ENCODE data around the gene AKAP12. TPM values are rescaled to one million over a fixed set of nuclear protein-coding genes. Genes with fewer than 3 reads are reported as not detected.

AKAP12 gene
- total RNA-seq, 1 experiment from 2014 or later = 109 TPM

GRCh38 chr6:151303231-151303630 lies 63.5 kb downstream of the AKAP12 start:
- Histone ChIP-seq H3K36me3 (ENCODE audit: low read depth, low read length) (no peaks in the 10 kb centered on the region), H2AFZ (ENCODE audit: low read length) (no peak overlapping the region)
- POLR2A ChIA-PET (ENCODE audit: unreplicated experiment) = no interaction called here

GRCh38 chr6:151306269-151306783 lies 66.6 kb downstream of the AKAP12 start:
- Histone ChIP-seq H3K4me1 (ENCODE audit: insufficient read depth, low read length) (no peaks in the 10 kb centered on the region), H4K20me1 (ENCODE audit: low read length) (no peaks in the 10 kb centered on the region), H3K27ac (ENCODE audit: low read length) (no peak overlapping the region), H3K9ac (ENCODE audit: low read length) (no peak overlapping the region), H3K79me2 (ENCODE audit: low read length) (no peaks in the 10 kb centered on the region), H3K27me3 (ENCODE audit: low read length) (no peaks in the 10 kb centered on the region), H3K36me3 (ENCODE audit: low read depth, low read length) (no peaks in the 10 kb centered on the region), H3K4me2 (ENCODE audit: low read length) (no peak overlapping the region), H3F3A (ENCODE audit: low read length, unreplicated experiment) (no peaks in the 10 kb centered on the region), H3K9me3 (ENCODE audit: low read length) (no peaks in the 10 kb centered on the region), H2AFZ (ENCODE audit: low read length) (no peak overlapping the region), H3K9me2 (replicated peaks; ENCODE audit: low read length) (no peaks in the 10 kb centered on the region), H3K4me3 (ENCODE audit: low read length) (no peak overlapping the region)
- intact Hi-C loops (cut with micrococcal nuclease) = no loop called here
- TF ChIP-seq EZH2 (IDR thresholded peaks at IDR 0.05; ENCODE audit: low read length, unreplicated experiment) (no peak), CTCF (conservative IDR thresholded peaks at IDR 0.05; ENCODE audit: low read depth, low read length) (no peak), EZH2phosphoT487 (IDR thresholded peaks at IDR 0.05; ENCODE audit: borderline replicate concordance, low read length) (no peak)
- ATAC-seq (no peak), DNase-seq (peak; percentile 5)
- BruUV-seq (replicated peaks) = no TSS peak
- ChIA-PET CTCF (no interaction called here), POLR2A (ENCODE audit: unreplicated experiment) (no interaction called here)

More at GRCh38 chr6:151303231-151303630, 63.5 kb downstream of the AKAP12 start:
- H3K27ac ChIP-seq (ENCODE audit: low read length) = no peak overlapping the region
- ATAC-seq (no peak), DNase-seq (no peak)
- H3K4me3 ChIP-seq (ENCODE audit: low read length) = no peak overlapping the region
- BruUV-seq (replicated peaks) = no TSS peak
- no peak overlapping the region for H3K9ac ChIP-seq (ENCODE audit: low read length)
- H3K9me3 ChIP-seq (ENCODE audit: low read length) = no peaks in the 10 kb centered on the region
- TF ChIP-seq CTCF (conservative IDR thresholded peaks at IDR 0.05; ENCODE audit: low read depth, low read length) (no peak), EZH2 (IDR thresholded peaks at IDR 0.05; ENCODE audit: low read length, unreplicated experiment) (no peak), EZH2phosphoT487 (IDR thresholded peaks at IDR 0.05; ENCODE audit: borderline replicate concordance, low read length) (no peak)
- H3K9me2 ChIP-seq (replicated peaks; ENCODE audit: low read length) = no peaks in the 10 kb centered on the region
- H4K20me1 ChIP-seq (ENCODE audit: low read length) = no peaks in the 10 kb centered on the region
- H3K27me3 ChIP-seq (ENCODE audit: low read length) = no peaks in the 10 kb centered on the region
- intact Hi-C loops (cut with micrococcal nuclease) = no loop called here
- CTCF ChIA-PET = no interaction called here
- no peaks in the 10 kb centered on the region for H3F3A ChIP-seq (ENCODE audit: low read length, unreplicated experiment)
- no peaks in the 10 kb centered on the region for H3K79me2 ChIP-seq (ENCODE audit: low read length)
- H3K4me1 ChIP-seq (ENCODE audit: insufficient read depth, low read length) = no peaks in the 10 kb centered on the region
- no peak overlapping the region for H3K4me2 ChIP-seq (ENCODE audit: low read length)

- Histone ChIP-seq H3K9me3 (ENCODE audit: low read length) (no peaks in the 10 kb centered on the region), H3F3A (ENCODE audit: low read length, unreplicated experiment) (no peaks in the 10 kb centered on the region), H3K27ac (ENCODE audit: low read length) (no peak overlapping the region), H3K9ac (ENCODE audit: low read length) (no peak overlapping the region), H2AFZ (ENCODE audit: low read length) (no peak overlapping the region), H3K27me3 (ENCODE audit: low read length) (no peaks in the 10 kb centered on the region), H3K4me1 (ENCODE audit: insufficient read depth, low read length) (no peaks in the 10 kb centered on the region), H3K9me2 (replicated peaks; ENCODE audit: low read length) (no peaks in the 10 kb centered on the region), H3K4me2 (ENCODE audit: low read length) (no peak overlapping the region), H3K36me3 (ENCODE audit: low read depth, low read length) (no peaks in the 10 kb centered on the region), H3K79me2 (ENCODE audit: low read length) (no peaks in the 10 kb centered on the region), H4K20me1 (ENCODE audit: low read length) (no peaks in the 10 kb centered on the region), H3K4me3 (ENCODE audit: low read length) (no peak overlapping the region)
- no TSS peak for BruUV-seq (replicated peaks)
- ATAC-seq = no peak
- intact Hi-C loops (cut with micrococcal nuclease) = no loop called here
- TF ChIP-seq CTCF (conservative IDR thresholded peaks at IDR 0.05; ENCODE audit: low read depth, low read length) (no peak), EZH2 (IDR thresholded peaks at IDR 0.05; ENCODE audit: low read length, unreplicated experiment) (no peak), EZH2phosphoT487 (IDR thresholded peaks at IDR 0.05; ENCODE audit: borderline replicate concordance, low read length) (no peak)
- ChIA-PET POLR2A (ENCODE audit: unreplicated experiment) (no interaction called here), CTCF (no interaction called here)
- no peak for DNase-seq
These were observed 67.7 kb downstream of the AKAP12 start for GRCh38 chr6:151307501-151307900.

Data from PC-3 (cell line).